H7 (cell line): ENCODE results near the gene TMIGD1. TPM values are rescaled to one million over a fixed set of nuclear protein-coding genes. Genes with fewer than 3 reads are reported as not detected.

Experiments used
- DNase-seq: peaks from one replicate; pipeline ENCODE4 v3.0.0; 2012
- H3K27me3 ChIP-seq: 2 replicates; pipeline ENCODE4 v1.6.0; 2011; ENCODE audit warnings: mild to moderate bottlenecking, low read length; ENCODE audit not compliant: control insufficient read depth, insufficient read depth
- H3K36me3 ChIP-seq: replicated peaks from 2 replicates; pipeline ENCODE4 v1.5.1; 2011; ENCODE audit warnings: low read length; ENCODE audit not compliant: control insufficient read depth, insufficient read depth
- H3K4me3 ChIP-seq: 2 replicates; pipeline ENCODE4 v1.5.1; 2011; ENCODE audit warnings: low read depth, mild to moderate bottlenecking, control low read depth, low read length, moderate library complexity; ENCODE audit not compliant: insufficient read depth
- total RNA-seq: library from RNA; depleted of rRNA; stranded (reverse); fragments of >200 nt; shearing (Covaris generic); gene quantifications from 2 replicates; pipeline ENCODE4 v1.2.3, GENCODE V29; 2014

The TMIGD1 gene
- total RNA-seq, 1 experiment from 2014 or later, result not detected

DNA sequence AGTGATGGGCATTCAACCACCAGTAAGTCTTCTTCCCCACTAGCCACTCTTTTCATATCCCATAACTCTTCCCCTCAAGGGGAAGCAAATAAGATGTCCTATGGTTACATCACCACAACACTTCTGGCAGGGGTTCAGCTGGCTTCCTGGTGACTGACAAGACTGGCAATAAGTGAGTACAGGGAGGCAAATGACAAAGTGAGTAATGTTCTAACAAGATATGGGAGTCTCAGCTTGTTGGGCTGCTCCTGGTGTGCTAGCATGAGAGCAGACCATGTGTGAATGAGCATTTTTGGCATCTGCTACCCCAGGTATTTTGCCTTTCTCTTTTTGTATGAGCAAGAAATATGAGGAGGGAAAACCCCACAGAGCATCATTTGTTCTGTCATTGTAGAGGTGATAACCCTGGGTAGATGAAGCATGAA is 9.9 kb downstream of the TMIGD1 start:
- no peak for DNase-seq
- Histone ChIP-seq H3K27me3 (no peaks in the 10 kb centered on the region), H3K4me3 (no peak overlapping the region), H3K36me3 (no peaks in the 10 kb centered on the region)

DNA sequence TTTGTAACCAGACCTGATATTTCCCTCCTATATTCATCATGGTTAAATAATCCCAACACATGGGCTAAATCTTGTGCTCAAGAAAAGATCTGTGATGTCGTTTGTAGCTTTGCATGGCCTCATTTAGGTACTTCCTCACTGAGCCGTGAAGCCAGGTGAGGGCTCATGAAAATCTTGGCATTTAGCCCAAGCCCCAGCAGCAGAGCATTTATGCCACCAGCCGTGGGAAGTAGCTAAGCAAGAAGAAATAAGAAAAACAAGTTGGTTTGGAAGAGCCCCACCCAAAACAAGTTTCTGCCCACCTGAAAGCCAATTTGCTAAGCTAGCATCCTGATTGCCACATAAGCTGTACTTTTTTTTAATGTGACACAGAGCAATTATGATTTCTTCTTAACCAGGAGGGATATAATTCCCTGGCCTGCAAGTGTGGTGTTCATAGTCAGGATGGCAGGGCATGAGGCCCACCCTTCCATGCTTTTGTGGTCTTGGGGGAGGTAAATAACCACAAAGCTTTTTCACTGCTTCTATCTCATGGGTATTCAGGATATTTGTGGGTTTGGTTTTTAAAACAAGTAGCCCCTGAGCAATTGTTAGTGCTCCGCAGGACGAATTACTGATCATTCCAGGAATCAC is 10.5 kb downstream of the TMIGD1 start:
- H3K36me3 ChIP-seq, result no peaks in the 10 kb centered on the region
- no peak overlapping the region for H3K4me3 ChIP-seq
- no peaks in the 10 kb centered on the region for H3K27me3 ChIP-seq

DNA sequence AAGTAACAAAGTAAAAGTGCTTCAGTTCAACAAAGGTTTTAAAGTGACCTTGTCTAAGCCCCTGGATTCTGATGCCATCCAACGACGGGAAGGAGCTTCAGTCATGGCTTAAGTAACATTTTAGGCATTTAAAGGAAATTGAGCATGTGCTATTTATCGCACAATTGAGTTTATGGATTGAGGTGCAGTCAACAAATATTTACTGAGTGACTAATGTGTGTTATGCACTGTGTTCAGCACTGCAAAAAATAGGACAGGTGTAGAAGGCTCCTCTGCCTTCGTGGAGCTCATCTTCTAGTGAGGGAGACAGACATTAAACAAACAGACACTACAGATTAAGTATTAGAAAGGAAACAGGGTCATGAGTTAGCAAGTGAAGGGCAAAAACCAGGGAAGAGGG is 12.5 kb downstream of the TMIGD1 start:
- no peak for DNase-seq
- H3K27me3 ChIP-seq, result no peaks in the 10 kb centered on the region
- H3K36me3 ChIP-seq, result no peaks in the 10 kb centered on the region
- H3K4me3 ChIP-seq, result no peak overlapping the region

More for the DNA sequence above, 10.5 kb downstream of the TMIGD1 start:
- no peak for DNase-seq

DNA sequence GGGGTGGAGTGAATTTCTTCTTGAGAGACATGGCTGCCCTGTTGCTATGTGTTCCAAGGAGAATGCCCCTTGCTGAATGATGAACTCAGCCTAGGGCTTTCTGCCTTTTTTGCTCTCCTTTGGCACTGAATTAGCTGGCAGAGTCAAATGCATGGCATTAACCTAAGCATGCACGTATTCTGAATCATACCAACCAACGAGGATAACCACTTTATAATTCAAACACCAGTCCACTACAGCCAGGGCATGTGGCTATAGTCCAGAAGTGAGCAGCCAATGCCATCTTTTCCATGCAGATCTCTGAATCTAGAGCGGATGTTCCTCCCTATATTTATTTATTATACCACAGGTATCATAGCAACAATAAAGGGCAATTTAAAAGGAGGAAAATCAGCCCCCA is 15.7 kb downstream of the TMIGD1 start:
- no peak for DNase-seq
- no peak overlapping the region for H3K4me3 ChIP-seq
- H3K36me3 ChIP-seq, result no peaks in the 10 kb centered on the region
- H3K27me3 ChIP-seq, result no peaks in the 10 kb centered on the region

DNA sequence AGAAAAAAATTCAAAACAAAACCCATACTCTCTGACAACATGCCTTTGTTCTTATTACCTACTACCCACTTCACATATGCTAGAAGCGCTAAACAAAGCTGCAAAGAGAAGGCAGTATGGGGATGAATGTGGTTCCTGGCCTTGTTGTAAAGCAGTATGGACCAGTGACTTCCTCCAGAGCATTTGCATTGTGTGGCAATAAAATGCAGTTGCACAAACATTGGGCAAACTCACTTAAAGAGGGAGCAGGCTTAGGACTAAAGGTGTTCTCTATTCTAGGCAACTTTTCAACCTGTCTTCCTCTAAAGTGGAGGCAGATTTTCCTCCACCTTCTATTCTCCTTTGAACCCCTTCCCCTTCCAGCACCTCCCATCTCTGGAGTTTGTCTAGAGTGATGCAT is 17.1 kb downstream of the TMIGD1 start:
- Histone ChIP-seq H3K27me3 (no peaks in the 10 kb centered on the region), H3K4me3 (no peak overlapping the region), H3K36me3 (no peaks in the 10 kb centered on the region)
- DNase-seq, result no peak

DNA sequence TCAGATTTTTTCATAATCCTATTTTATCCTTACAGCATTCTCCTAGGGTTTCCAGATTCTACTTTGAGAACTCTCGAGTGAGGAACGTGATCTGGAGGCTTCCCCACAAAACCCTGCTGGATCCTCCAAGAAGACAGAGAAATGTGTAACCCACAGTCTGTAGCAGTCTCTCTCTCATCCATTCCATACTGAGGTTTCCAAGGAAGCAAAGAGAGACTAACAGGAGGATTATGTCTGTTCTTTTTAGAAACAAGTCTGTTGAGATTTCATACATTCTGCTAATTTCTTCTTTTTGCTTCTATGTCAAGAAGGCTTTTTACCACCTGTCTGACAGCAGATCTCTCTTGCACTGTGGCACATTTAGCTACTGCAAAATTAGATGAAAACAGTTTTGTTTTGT is 18.8 kb downstream of the TMIGD1 start:
- Histone ChIP-seq H3K27me3 (no peaks in the 10 kb centered on the region), H3K4me3 (no peak overlapping the region), H3K36me3 (no peaks in the 10 kb centered on the region)
- no peak for DNase-seq

DNA sequence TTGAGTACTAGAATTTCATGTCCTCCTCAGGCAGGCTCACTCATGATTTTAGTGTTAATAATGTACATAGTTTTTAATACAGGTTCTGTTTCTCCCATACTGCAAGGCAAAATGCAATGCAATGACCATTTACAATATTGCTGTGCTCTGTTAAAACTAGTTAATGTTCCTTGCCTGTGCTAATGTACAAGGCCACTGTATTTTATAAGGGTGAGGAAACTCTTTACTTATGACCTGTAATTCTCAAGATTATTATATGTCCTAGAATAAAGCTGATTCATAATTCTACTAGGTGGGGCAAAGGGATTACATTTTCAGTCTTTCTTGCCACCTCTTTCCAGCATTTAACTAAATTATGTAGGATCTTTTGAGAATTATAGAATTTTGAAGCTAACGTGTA is 19.4 kb downstream of the TMIGD1 start:
- Histone ChIP-seq H3K4me3 (no peak overlapping the region), H3K27me3 (no peaks in the 10 kb centered on the region), H3K36me3 (no peaks in the 10 kb centered on the region)
- DNase-seq, result no peak

DNA sequence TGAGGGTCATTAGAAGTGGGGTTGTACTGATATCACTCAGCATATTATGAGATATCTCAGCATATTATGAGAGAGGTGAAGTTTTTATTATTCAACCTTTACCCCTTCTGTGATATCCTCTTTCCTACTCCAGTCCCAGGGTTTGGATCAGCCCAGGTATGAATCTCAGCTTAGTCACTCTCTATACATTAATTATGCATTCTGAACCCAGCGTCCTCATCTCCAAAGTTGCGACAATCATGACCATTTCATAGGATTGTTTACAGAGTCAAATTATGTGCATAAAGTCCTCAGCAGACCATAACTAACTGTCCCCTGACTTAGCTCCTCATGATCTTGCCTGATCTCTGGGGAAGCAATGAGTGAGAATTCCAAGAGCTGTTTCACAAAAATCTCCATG is 21.6 kb downstream of the TMIGD1 start:
- no peaks in the 10 kb centered on the region for H3K36me3 ChIP-seq
- no peaks in the 10 kb centered on the region for H3K27me3 ChIP-seq
- DNase-seq, result no peak
- no peak overlapping the region for H3K4me3 ChIP-seq

DNA sequence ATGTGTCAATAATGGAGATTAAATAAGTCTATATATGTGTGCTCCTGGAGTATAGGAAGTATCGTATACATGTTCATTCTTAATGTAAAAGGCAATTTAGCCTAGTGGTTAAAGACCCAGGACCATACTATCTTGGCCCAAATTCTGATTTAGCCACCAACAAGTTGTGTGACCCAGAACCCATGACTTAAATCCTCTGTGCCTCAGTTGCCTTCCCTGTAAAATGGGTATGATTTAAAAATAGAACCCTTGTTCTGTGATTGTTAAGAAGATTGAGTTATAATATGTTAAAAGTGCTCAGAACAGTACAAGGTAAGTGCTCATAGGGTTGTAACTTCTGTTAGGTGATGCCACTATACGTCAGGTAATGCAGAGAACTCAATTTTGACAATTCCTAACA is 23.3 kb downstream of the TMIGD1 start:
- H3K27me3 ChIP-seq, result no peaks in the 10 kb centered on the region
- no peak for DNase-seq
- no peak overlapping the region for H3K4me3 ChIP-seq

DNA sequence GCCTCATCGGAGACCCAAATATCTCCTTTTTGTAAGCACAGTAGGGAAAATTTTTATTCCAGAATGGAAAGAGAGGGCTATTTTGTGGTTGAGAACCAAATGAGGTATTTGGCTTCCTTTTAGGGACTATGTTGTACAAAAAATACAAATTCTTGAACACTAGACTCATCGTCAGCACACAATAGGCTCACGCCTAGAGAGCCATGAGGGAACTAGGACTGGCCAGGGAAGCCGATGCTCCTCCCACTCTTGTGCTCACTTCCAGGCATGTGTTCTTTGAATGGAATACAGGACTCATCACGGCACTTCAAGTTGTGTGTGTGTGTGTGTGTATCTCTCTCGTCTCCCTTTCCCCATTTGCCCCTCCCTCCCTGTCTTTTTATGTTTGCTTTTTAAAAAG is 24.3 kb downstream of the TMIGD1 start:
- Histone ChIP-seq H3K27me3 (no peaks in the 10 kb centered on the region), H3K36me3 (no peaks in the 10 kb centered on the region), H3K4me3 (no peak overlapping the region)
- no peak for DNase-seq

More for the DNA sequence above, 23.3 kb downstream of the TMIGD1 start:
- no peaks in the 10 kb centered on the region for H3K36me3 ChIP-seq

DNA sequence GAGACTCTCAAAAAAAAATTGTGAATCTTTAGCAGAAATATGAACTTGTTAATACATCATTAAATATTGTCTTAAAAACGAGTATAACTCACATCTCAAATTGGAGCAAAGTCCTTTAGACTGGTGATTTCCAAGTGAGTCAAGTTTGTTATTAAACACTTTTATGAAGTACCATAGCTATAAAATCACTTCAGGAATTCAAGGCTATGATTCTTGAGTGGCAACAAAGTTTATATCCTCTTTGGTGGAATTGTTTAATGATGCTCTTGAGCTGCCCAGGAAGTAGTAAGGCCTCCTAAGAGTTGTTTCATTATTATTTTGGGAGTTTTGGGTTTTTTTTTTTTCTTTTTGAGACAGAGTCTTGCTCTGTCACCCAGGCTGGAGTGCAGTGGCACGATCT is 25.5 kb downstream of the TMIGD1 start:
- H3K27me3 ChIP-seq, result no peaks in the 10 kb centered on the region
- no peak for DNase-seq
- no peaks in the 10 kb centered on the region for H3K36me3 ChIP-seq
- no peak overlapping the region for H3K4me3 ChIP-seq

DNA sequence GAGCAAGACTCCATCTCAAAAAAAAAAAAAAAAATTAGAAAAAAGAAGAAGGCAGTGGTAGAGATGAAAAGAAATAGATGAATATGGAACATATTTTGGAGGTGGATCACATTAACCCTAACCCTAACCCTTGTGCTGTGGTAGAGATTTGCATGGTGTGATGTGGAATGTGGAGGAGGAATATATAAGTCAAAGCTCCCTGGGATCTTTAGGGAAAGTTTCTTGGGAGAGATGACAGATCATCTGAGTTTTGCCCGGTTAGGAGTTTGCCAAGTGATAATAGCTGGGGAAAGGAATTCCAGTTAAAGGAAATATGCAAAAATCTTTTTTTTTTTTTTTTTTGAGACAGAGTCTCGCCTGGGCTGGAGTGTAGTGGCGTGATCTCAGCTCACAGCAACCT is 29.1 kb downstream of the TMIGD1 start:
- Histone ChIP-seq H3K4me3 (no peak overlapping the region), H3K36me3 (no peaks in the 10 kb centered on the region)
- no peak for DNase-seq

DNA sequence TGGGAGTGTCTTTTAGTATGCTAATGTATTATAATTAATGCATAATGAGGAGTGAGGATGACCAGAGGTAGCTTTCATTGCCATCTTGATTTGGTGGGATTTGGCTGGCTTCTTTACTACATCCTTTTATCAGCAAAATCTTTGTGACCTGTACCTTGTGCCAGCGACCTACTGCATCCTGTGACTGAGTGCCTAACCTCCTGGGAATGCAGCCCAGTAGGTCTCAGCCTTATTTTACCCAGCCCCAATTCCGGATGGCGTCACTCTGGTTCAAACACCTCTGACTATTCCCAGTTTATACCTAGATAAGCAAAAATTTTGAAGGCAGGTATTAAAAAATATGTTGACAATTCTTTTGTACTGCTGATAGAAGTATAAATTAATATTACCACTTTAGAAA is 31.6 kb downstream of the TMIGD1 start:
- no peak for DNase-seq
- H3K4me3 ChIP-seq, result no peak overlapping the region
- no peaks in the 10 kb centered on the region for H3K27me3 ChIP-seq
- no peaks in the 10 kb centered on the region for H3K36me3 ChIP-seq

More for the DNA sequence above, 29.1 kb downstream of the TMIGD1 start:
- H3K27me3 ChIP-seq, result no peaks in the 10 kb centered on the region

DNA sequence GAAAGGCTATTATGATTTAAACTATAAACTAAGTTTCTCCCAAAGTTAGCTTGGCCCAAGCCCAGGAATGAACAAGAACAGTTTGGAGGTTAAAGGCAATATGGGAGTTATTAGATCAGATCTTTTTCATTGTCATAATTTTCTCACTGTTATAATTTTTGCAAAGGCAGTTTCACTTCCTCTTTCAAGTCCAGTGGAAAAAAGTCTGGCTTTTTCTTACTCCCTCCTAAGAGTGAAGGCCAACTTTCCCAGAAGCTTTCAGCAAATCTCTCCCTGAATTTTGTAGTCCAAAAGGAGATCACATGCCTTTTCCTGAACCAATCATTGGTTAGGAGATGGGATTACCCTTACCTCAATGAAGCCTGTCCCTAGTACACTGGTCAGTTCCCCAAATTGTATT is 33.0 kb downstream of the TMIGD1 start:
- no peak for DNase-seq
- Histone ChIP-seq H3K4me3 (no peak overlapping the region), H3K36me3 (no peaks in the 10 kb centered on the region), H3K27me3 (no peaks in the 10 kb centered on the region)

DNA sequence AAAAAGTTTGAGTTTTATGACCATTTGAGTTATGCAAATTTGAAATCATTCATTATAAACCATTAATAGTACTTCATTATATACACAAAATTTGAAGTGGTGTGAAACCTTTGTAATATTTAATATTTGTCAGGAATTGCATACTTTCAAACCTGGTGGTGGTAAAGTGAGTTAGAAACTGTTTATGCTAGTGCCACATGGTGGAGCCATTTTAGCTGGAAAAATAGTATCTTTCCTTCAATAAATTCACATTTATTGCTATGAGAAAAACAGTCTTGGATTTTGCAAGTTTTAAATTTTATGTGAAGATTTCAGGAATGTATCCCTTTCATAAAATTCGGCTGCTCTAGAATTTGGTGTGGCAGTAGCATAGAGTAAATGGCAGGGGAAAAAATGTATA is 34.9 kb downstream of the TMIGD1 start:
- H3K27me3 ChIP-seq, result no peaks in the 10 kb centered on the region
- no peak for DNase-seq
- H3K36me3 ChIP-seq, result no peaks in the 10 kb centered on the region
- no peak overlapping the region for H3K4me3 ChIP-seq

DNA sequence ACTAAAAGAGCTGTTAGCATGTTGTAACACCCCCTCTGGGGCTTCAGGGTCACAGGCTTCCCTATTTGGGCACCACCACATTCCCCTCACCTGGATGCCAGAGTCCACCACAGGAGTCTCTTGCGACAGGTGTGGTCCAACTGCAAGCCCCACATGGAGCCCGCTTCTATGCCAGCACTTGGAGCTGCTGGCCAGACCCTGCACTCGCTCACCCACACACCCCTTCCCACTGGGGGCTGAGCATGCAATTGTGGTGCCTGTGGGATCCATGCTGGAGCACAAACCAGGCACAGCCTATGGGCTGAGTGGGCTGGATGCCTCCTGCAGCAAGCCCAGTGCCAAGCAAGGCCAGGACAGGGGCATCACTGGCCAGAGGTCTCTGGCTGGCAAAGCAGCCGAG is 36.1 kb downstream of the TMIGD1 start:
- Histone ChIP-seq H3K4me3 (no peak overlapping the region), H3K27me3 (no peaks in the 10 kb centered on the region; the same call in 1 of the 2 replicates), H3K36me3 (no peaks in the 10 kb centered on the region)
- no peak for DNase-seq
